ENCODE results near the gene MRPS25. TPM values are rescaled to one million over a fixed set of nuclear protein-coding genes. Genes with fewer than 3 reads are reported as not detected.
A peak's percentile ranks its signal among the peaks of the same experiment; 100 is the strongest.

Gene MRPS25
- 100 to 1,000 TPM in 2 of 3 donors, 10 to 100 TPM in 1; 61.5 to 107 (median 105) TPM for polyA plus RNA-seq (ENCODE audit: insufficient read length in 3 of 3)
- long read RNA-seq, donor 1, full-length matches to known transcripts: 33 of 33 reads
- long read RNA-seq, donor 1, partial matches to known transcripts: 0 of 33 reads
- long read RNA-seq, donor 1, other reads (novel, unspliced or antisense): 0 of 33 reads
- long read RNA-seq, donor 2, full-length matches to known transcripts: 40 of 40 reads
- long read RNA-seq, donor 2, partial matches to known transcripts: 0 of 40 reads
- long read RNA-seq, donor 2, other reads (novel, unspliced or antisense): 0 of 40 reads
- long read RNA-seq, donor 3, full-length matches to known transcripts: 28 of 28 reads
- long read RNA-seq, donor 3, partial matches to known transcripts: 0 of 28 reads
- long read RNA-seq, donor 3, other reads (novel, unspliced or antisense): 0 of 28 reads
- long read RNA-seq, donor 4, full-length matches to known transcripts: 39 of 39 reads
- long read RNA-seq, donor 4, partial matches to known transcripts: 0 of 39 reads
- long read RNA-seq, donor 4, other reads (novel, unspliced or antisense): 0 of 39 reads
- long read RNA-seq, donor 5, full-length matches to known transcripts: 22 of 22 reads
- long read RNA-seq, donor 5, partial matches to known transcripts: 0 of 22 reads
- long read RNA-seq, donor 5, other reads (novel, unspliced or antisense): 0 of 22 reads
- long read RNA-seq, donor 6, full-length matches to known transcripts: 41 of 41 reads
- long read RNA-seq, donor 6, partial matches to known transcripts: 0 of 41 reads
- long read RNA-seq, donor 6, other reads (novel, unspliced or antisense): 0 of 41 reads
- long read RNA-seq, donor 7, full-length matches to known transcripts: 27 of 27 reads
- long read RNA-seq, donor 7, partial matches to known transcripts: 0 of 27 reads
- long read RNA-seq, donor 7, other reads (novel, unspliced or antisense): 0 of 27 reads
- long read RNA-seq, donor 8, full-length matches to known transcripts: 6 of 6 reads
- long read RNA-seq, donor 8, partial matches to known transcripts: 0 of 6 reads
- long read RNA-seq, donor 8, other reads (novel, unspliced or antisense): 0 of 6 reads
- long read RNA-seq, donor 9, full-length matches to known transcripts: 44 of 44 reads
- long read RNA-seq, donor 9, partial matches to known transcripts: 0 of 44 reads
- long read RNA-seq, donor 9, other reads (novel, unspliced or antisense): 0 of 44 reads
- long read RNA-seq, donor 10, full-length matches to known transcripts: 48 of 55 reads
- long read RNA-seq, donor 10, partial matches to known transcripts: 7 of 55 reads
- long read RNA-seq, donor 10, other reads (novel, unspliced or antisense): 0 of 55 reads
- long read RNA-seq, donor 11, full-length matches to known transcripts: 22 of 22 reads
- long read RNA-seq, donor 11, partial matches to known transcripts: 0 of 22 reads
- long read RNA-seq, donor 11, other reads (novel, unspliced or antisense): 0 of 22 reads
- long read RNA-seq, donor 12, full-length matches to known transcripts: 53 of 53 reads
- long read RNA-seq, donor 12, partial matches to known transcripts: 0 of 53 reads
- long read RNA-seq, donor 12, other reads (novel, unspliced or antisense): 0 of 53 reads
- long read RNA-seq, donor 13, full-length matches to known transcripts: 24 of 24 reads
- long read RNA-seq, donor 13, partial matches to known transcripts: 0 of 24 reads
- long read RNA-seq, donor 13, other reads (novel, unspliced or antisense): 0 of 24 reads
- long read RNA-seq, donor 14: 0 reads
- long read RNA-seq, donor 15, full-length matches to known transcripts: 46 of 51 reads
- long read RNA-seq, donor 15, partial matches to known transcripts: 5 of 51 reads
- long read RNA-seq, donor 15, other reads (novel, unspliced or antisense): 0 of 51 reads
- long read RNA-seq, donor 16, full-length matches to known transcripts: 46 of 46 reads
- long read RNA-seq, donor 16, partial matches to known transcripts: 0 of 46 reads
- long read RNA-seq, donor 16, other reads (novel, unspliced or antisense): 0 of 46 reads

DNA sequence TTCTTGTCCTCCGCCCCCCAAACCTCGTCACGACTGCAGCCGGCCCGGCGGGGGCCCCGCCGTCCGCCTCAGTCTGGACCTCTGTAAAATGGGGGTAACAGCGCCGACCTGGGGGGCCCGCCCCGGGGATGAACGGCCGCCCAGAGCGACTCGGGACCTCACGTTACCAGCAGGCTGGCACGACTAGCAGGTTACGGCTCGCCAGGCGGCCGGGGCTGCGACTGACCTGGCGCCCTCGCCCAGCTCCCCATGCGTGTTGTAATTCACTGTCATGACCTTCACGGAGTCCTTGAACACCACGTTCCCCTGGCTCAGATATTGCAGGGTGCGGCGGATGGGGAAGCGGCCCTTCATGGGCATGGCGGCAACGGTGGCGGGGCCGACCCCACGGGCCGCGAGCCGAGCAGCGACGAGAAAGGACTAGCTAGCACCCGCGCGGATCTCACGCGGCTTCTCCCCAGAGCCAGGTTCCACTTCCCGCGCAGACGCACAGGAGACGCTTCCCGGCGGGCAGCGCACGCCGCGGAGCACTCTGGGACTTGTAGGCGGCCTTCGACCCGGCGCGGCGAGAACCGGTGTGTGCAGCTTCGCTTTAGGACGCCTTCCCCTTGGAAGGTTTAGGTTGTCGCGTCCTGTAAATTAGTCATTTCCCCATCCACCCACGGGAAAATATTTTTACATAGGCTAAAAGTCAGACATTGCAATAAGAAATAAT lies at the start of gene MRPS25:
TSS of gene MRPS25 (minus strand) at position 481 of the 715 bp plus-strand sequence. CDS start at position 360, 121 bp downstream.
- DNase-seq: peak; percentile 90

DNA sequence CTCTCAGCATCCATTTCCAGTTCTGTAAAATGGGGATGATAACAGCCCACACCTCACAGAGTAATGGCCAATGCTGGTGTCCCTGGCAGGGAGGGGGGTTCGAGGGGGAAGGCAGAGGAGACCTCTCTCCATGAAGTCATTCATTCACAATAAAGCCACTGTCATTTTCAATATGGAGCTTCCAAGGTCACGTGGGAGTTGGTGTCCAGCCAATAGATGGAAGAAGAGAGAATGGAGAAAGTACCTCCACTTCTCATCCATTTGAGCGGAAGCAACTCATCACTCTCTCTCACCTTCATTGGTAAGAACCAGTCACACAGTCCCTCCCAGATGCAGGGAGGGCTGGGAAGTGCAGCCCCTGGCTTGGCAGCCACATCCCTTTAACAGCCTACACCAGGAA lies 48.8 kb upstream of the MRPS25 start:
- DNase-seq: no peak

- DNase-seq: peak; percentile 29
Measured at GRCh38 chr3:15113471-15113870, 48.4 kb upstream of the MRPS25 start.

GRCh38 chr3:15112011-15112410 lies 46.9 kb upstream of the MRPS25 start:
- no peak for DNase-seq

- DNase-seq: no peak
Measured at GRCh38 chr3:15110206-15110605, 45.1 kb upstream of the MRPS25 start.

- no peak for DNase-seq
Measured at GRCh38 chr3:15108869-15109268, 43.8 kb upstream of the MRPS25 start.

DNA sequence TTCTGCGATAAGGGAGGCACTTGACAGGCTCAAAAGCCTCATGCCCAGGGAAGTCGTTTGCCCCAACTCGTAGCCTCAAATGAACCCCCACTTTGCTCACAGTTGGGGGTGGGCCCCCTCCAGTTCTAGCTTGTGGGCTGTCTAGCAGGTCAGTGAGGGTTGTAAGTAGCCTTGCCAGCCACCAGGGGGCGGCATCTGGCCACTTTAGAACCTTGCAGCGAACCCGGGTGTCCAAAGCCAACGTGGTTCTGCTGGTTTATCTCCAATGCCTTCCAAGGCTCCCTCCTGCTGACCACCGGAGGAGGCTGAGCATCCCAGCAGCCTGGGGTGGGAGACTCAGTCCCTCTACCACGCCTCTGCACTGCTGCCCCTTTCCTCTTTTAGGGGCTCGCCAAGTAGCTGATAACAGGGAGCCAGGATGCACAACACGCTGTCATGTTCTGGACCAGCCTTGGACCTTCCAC lies 43.0 kb upstream of the MRPS25 start:
- peak; percentile 68 for DNase-seq

- no peak for DNase-seq
Measured at GRCh38 chr3:15107075-15107947, 42.2 kb upstream of the MRPS25 start.

DNA sequence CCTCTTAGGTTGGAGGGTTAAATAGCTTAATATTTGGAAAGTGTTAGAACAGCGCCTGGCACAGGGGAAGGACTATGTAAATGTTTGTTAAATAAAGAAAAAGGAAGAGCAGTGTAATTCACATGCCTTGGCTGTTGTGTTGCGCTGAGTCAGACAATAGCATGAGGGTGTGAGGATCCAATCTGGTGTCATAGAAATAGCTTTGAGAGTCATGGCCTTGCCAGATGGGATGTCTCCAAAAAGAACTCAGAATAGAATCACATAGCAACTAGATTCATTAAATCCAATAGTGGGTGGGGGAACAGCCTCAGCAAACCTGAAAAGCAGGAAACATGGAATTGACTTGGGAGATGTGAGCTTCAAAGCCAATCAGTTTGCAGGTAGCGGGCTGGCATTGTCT lies 37.7 kb upstream of the MRPS25 start:
- no peak for DNase-seq

GRCh38 chr3:15102256-15102655 lies 37.1 kb upstream of the MRPS25 start:
- DNase-seq: no peak

DNA sequence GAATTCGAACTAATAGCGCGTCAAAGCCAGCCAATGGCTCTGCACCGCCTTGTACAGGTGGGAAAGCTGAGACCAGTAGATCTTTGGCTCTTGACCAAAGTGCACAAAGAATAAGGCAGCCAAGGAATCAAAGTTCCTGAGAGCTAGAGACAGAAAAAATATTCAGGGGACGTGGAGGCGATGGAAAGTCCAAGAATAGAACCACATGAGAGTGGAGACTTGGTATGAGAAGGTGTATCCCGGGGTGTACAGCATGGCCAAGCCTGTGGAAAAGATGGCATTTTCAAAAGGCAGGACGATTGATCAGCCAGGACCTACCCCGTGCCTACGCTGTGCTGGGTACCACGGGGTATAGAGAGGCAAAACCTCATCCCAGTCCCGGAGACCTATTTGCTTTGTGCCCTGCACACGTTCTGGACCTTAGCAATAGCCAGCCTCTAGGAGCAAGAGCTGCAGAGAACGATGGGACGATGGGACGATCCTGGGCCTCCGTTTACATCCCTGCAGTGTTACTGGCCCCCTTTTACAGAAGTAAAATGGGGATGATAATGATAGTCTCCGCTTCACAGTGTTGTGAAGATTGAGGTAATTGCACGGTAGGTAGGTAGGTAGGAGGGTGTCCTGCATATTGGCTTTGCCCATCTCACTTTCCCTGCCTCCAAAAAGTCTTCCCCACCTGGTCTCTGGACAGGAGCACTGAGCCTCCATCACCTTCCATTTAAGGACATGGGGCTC lies 34.4 kb upstream of the MRPS25 start:
- DNase-seq: no peak

- DNase-seq: peak; percentile 95
Measured at GRCh38 chr3:15098503-15099363, 33.6 kb upstream of the MRPS25 start, which contains the start of gene RBSN. TSS of gene RBSN (minus strand) at chr3:15099148. CDS start at chr3:15096120, 3,028 bp downstream.

GRCh38 chr3:15097891-15098290 lies 32.8 kb upstream of the MRPS25 start:
- no peak for DNase-seq

- DNase-seq: no peak
Measured at GRCh38 chr3:15096046-15096445, 30.9 kb upstream of the MRPS25 start.

- no peak for DNase-seq
Measured at GRCh38 chr3:15094187-15094875, 29.2 kb upstream of the MRPS25 start.

- DNase-seq: no peak
Measured at GRCh38 chr3:15092686-15093085, 27.6 kb upstream of the MRPS25 start.
